Prostate gland (tissue), 2 donors: ENCODE results near the gene MAD1L1. TPM values are rescaled to one million over a fixed set of nuclear protein-coding genes. Genes with fewer than 3 reads are reported as not detected.
A peak's percentile ranks its signal among the peaks of the same experiment; 100 is the strongest.

Experiments
- DNase-seq: peaks from one replicate; pipeline ENCODE4 v3.0.0-alpha.2; 2019; ENCODE audit warnings: low spot score
- H3K27ac ChIP-seq, 2 donors: fragments of 200-600 bp; sonication (generic); 2 replicates each; pipeline ENCODE4 v1.5.1; 2017 to 2019
- H3K27me3 ChIP-seq: fragments of 200-600 bp; sonication (generic); replicated peaks from 2 replicates; pipeline ENCODE4 v1.5.1; 2019; ENCODE audit not compliant: insufficient read depth
- H3K36me3 ChIP-seq, 2 donors: fragments of 200-600 bp; sonication (generic); 1 replicate in 1 of 2; 2 replicates in 1 of 2; pipeline versions ENCODE4 v1.5.1 to v1.8.1; 2017 to 2019
- H3K4me1 ChIP-seq: fragments of 200-600 bp; sonication (generic); replicated peaks from 2 replicates; pipeline ENCODE4 v1.5.1; 2019
- H3K4me3 ChIP-seq, 2 donors: fragments of 200-600 bp; sonication (generic); 2 replicates each; pipeline ENCODE4 v1.5.1; 2017 to 2019
- H3K9me3 ChIP-seq: fragments of 200-600 bp; sonication (generic); 2 replicates; pipeline ENCODE4 v1.5.1; 2017
- CTCF ChIP-seq, 4 experiments: fragments of 200-600 bp in 2 of 4; fragments of 450-650 bp in 2 of 4; sonication (generic) in 2 of 4; IDR thresholded peaks; 1 replicate in 3 of 4; 2 replicates in 1 of 4; pipeline ENCODE4 v1.5.1; 2016 to 2019; ENCODE audit warnings: antibody characterized with exemption in 4 of 4, mild to moderate bottlenecking in 2 of 4, moderate library complexity in 2 of 4
- POLR2A ChIP-seq: fragments of 450-650 bp; IDR thresholded peaks from one replicate; pipeline ENCODE4 v1.6.1; 2016; ENCODE audit warnings: antibody characterized with exemption, mild to moderate bottlenecking
- POLR2AphosphoS5 ChIP-seq: sonication (generic); formaldehyde crosslinking; IDR thresholded peaks from one replicate; pipeline ENCODE4 v1.6.1; 2017; ENCODE audit warnings: antibody characterized with exemption
- WGBS: methylation state at CpG from one replicate; pipeline ENCODE4 v1.1.5; 2018; 5-methylcytosine and 5-hydroxymethylcytosine counted together
- intact Hi-C: fragments of 100-400 bp; cut with DNase I; formaldehyde crosslinking; loops from one replicate; pipeline ENCODE4 v1.14.2; 2022
- total RNA-seq, 2 donors: library from RNA; depleted of rRNA; stranded (reverse); fragments of >200 nt; gene quantifications; one replicate each; pipeline ENCODE4 v1.1.0, GENCODE V29; 2016

The MAD1L1 gene
- total RNA-seq, 2 donors from 2014 or later = 79.3 to 91.9 TPM

- intact Hi-C loops = loop anchor here (2.0 to 5.0 kb wide), 2 partner anchors 53 to 104 kb away; no protein-coding TSS in a partner anchor
- Histone ChIP-seq H3K9me3 (no peaks in the 10 kb centered on the region), H3K27me3 (no peaks in the 10 kb centered on the region), H3K27ac (no peak overlapping the region), H3K4me3 (no peak overlapping the region), H3K4me1 (no peaks in the 10 kb centered on the region), H3K36me3 (no peaks in the 10 kb centered on the region)
- DNase-seq = no peak
- TF ChIP-seq POLR2AphosphoS5 = no peak
- no peak for TF ChIP-seq CTCF (IDR thresholded peaks at IDR 0.05)
- TF ChIP-seq POLR2A = no peak
- WGBS = 61% methylated on average over 14 of the region's 14 CpGs
Measured at GRCh38 chr7:2104716-2105115, 128.0 kb downstream of the MAD1L1 start.

GRCh38 chr7:2104107-2104710 lies 128.5 kb downstream of the MAD1L1 start:
- intact Hi-C loops = loop anchor here (2.0 kb wide), 1 partner anchor 105 kb away; no protein-coding TSS in a partner anchor
- Histone ChIP-seq H3K36me3 (no peaks in the 10 kb centered on the region), H3K27me3 (no peaks in the 10 kb centered on the region), H3K4me3 (no peak overlapping the region), H3K4me1 (no peaks in the 10 kb centered on the region), H3K27ac (no peak overlapping the region), H3K9me3 (no peaks in the 10 kb centered on the region)
- DNase-seq = peak; percentile 56
- 21% methylated on average over 27 of the region's 27 CpGs for WGBS
- TF ChIP-seq CTCF (IDR thresholded peaks at IDR 0.05) (peak in 3 of 4 experiments; percentile 41 to 75 (median 63)), POLR2AphosphoS5 (peak; percentile 36), POLR2A (no peak)

- no peak overlapping the region for H3K27ac ChIP-seq
- H3K9me3 ChIP-seq = no peaks in the 10 kb centered on the region
- TF ChIP-seq CTCF (IDR thresholded peaks at IDR 0.05) (no peak), POLR2AphosphoS5 (no peak), POLR2A (no peak)
- H3K4me3 ChIP-seq = no peak overlapping the region
- H3K36me3 ChIP-seq = no peaks in the 10 kb centered on the region
- intact Hi-C loops = no loop called here
- no peaks in the 10 kb centered on the region for H3K4me1 ChIP-seq
- 89% methylated on average over 39 of the region's 39 CpGs for WGBS
- DNase-seq = no peak
- no peaks in the 10 kb centered on the region for H3K27me3 ChIP-seq
Measured at GRCh38 chr7:2103071-2103898, 129.5 kb downstream of the MAD1L1 start.

- 98% methylated on average over 7 of the region's 7 CpGs for whole genome bisulfite sequencing
- intact Hi-C loops = no loop called here
- no peak for TF ChIP-seq POLR2AphosphoS5
- TF ChIP-seq CTCF (IDR thresholded peaks at IDR 0.05) = no peak
- no peak for TF ChIP-seq POLR2A
- H3K27me3 ChIP-seq = no peaks in the 10 kb centered on the region
- no peaks in the 10 kb centered on the region for H3K4me1 ChIP-seq
- H3K27ac ChIP-seq = no peak overlapping the region
- H3K36me3 ChIP-seq = no peaks in the 10 kb centered on the region
- H3K9me3 ChIP-seq = no peaks in the 10 kb centered on the region
- DNase-seq = no peak
- no peak overlapping the region for H3K4me3 ChIP-seq
Measured at GRCh38 chr7:2102375-2102723, 130.4 kb downstream of the MAD1L1 start.
